GM19468 (cell line): ENCODE data around the gene ALKBH3.

Experiments
- ATAC-seq: cut with Tn5 transposase; IDR thresholded peaks from one replicate; pipeline ENCODE4 v1.9.1; 2021; ENCODE audit warnings: mild to moderate bottlenecking, moderate library complexity, moderate number of reproducible peaks; ENCODE audit not compliant: unreplicated experiment; ENCODE audit errors: extremely low read depth

ALKBH3 gene

GRCh38 chr11:43892851-43893250 lies 12.2 kb downstream of the ALKBH3 start:
- ATAC-seq, result no peak

GRCh38 chr11:43894546-43894945 lies 13.9 kb downstream of the ALKBH3 start:
- no peak for ATAC-seq

DNA sequence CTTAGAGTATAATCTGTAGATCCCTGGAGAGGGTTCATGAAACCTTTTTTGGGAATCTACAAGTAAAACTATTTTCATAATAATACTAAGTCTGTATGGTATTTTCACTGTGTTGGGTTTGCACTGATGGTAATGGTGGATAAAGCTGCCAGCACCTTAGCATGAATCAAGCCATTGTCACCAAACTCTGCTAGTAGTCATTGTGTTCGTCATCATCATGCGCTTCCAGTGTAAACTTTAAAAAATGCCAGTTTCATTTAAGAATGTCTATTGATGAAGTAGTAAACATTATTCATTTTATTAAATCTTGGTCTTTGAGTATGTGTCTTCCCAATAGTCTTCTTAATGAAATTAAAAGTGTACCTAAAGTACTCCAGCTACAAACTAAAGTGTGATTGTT lies 15.0 kb downstream of the ALKBH3 start:
- ATAC-seq, result no peak

- ATAC-seq, result no peak
Observed at GRCh38 chr11:43898574-43898973, 17.9 kb downstream of the ALKBH3 start.

DNA sequence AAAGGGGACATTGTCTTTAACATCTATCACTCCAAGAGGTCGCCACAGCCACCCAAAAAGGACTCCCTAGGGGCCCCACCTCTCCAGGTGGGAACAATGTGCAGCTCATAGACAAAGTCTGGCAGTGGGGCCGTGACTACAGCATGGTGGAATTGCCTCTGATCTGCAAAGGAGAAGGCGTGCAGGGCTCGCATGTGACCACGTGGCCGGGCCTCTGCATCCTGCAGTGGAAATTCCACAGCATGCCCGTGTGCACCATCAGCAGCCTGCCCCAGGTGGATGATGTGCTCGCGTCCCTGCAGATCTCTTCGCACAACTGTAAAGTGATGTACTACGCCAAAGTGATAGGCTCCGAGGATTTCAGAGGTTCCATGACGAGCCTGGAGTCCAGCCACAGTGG lies 18.5 kb downstream of the ALKBH3 start:
- ATAC-seq, result no peak

GRCh38 chr11:43901551-43901950 lies 20.9 kb downstream of the ALKBH3 start:
- no peak for ATAC-seq

- no peak for ATAC-seq
Observed at GRCh38 chr11:43903078-43903477, 22.4 kb downstream of the ALKBH3 start.

- no peak for ATAC-seq
Observed at GRCh38 chr11:43903969-43904368, 23.3 kb downstream of the ALKBH3 start.

- no peak for ATAC-seq
Observed at GRCh38 chr11:43904742-43905535, 24.3 kb downstream of the ALKBH3 start.

DNA sequence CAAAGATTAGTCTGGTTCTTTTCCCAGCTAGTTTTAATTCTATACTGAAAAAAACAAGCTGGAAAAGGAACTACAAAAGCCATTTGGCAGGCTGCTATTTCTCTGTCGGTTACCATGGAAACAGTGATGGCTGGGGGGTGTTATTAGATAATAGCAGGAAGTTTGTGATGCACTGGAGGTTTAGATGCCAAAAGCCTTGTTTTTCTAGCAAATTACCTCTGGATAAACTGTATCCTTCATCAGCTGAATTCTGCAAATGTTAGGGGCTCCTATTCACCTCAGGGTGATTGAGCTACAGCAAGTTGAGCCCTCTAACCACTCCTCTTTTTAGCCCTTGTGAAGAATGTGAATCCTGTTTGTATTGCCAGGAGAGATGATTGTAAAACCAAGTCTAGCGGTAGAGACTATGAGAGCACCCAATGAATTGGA lies 25.2 kb downstream of the ALKBH3 start:
- ATAC-seq, result no peak

GRCh38 chr11:43907028-43907975 lies 26.7 kb downstream of the ALKBH3 start:
- ATAC-seq, result no peak

DNA sequence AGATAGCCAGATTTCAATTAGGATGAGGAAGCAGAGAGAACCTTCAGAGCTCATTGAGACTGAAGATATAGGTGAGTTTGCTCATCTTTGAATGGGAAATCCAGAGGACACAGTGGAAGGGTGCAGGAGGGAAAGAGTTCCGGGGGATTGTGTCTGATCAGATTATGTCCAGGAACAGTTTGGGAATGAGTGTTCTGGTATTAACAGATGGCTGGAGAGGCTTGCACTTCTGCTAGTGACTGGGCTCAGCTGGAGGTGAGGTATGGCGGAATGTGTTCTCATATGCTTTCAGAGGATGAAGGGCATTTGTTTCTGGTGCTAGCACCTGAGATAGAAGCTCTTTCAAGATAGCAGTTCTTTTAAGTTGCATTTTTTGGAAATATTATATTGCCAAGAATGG lies 27.6 kb downstream of the ALKBH3 start:
- ATAC-seq, result no peak

GRCh38 chr11:43908683-43909082 lies 28.1 kb downstream of the ALKBH3 start:
- ATAC-seq, result no peak

DNA sequence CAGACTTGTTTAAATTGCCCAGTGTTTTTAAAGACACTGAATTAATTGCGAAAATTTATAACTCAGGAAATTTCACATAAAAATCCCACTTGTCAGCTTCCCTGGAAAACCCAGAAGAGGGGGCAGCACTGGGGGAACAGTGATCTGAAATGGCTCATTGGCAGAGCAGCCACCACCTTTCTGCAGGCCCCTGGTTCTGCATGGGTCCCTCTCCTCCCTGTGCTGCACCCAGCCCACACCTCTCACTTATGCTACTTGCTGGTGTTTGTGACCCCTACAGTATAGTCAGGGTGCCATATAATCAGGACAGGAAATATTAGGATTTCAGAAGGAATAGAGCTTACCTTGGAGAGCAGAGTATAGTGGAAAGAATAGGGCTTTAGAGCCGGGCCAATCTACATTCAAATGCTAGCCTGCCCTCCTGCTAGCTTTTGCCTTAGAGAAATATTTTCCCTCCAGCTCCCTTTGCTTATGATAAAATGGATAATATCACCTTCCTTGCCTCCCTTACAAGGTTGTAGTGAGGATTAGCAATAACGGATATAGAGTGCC lies 33.3 kb downstream of the ALKBH3 start:
- ATAC-seq, result no peak

DNA sequence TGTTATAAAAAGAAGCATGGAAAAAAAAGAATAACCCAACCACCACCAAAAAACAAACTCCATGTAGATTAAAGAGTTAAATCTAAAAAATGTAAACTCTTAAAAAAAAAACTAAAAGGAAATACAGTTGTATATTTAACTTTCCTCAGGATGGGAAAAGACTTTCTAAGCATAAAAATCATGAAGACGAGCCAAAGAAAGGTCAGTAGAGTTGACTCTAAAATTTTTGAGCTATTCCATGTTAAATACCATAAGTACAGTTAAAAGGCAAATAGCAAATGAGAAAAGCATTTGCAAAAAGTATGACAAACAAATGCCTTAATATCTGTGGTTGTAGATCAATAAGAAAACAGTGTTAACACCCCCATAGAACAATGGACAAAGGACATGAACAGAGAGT lies 33.8 kb downstream of the ALKBH3 start:
- ATAC-seq, result no peak

GRCh38 chr11:43916621-43917020 lies 36.0 kb downstream of the ALKBH3 start:
- no peak for ATAC-seq

GRCh38 chr11:43917851-43918250 lies 37.2 kb downstream of the ALKBH3 start:
- no peak for ATAC-seq

GRCh38 chr11:43918662-43919061 lies 38.0 kb downstream of the ALKBH3 start:
- no peak for ATAC-seq

GRCh38 chr11:43919852-43920597 lies 39.4 kb downstream of the ALKBH3 start:
- ATAC-seq, result no peak
